ENCODE data around the gene SELENON. TPM values are rescaled to one million over a fixed set of nuclear protein-coding genes. Genes with fewer than 3 reads are reported as not detected.

Gene SELENON
- total and polyA plus RNA-seq, 2 of the 4 experiments (the other 2 are of a cell fraction): 9.1 to 114 TPM

DNA sequence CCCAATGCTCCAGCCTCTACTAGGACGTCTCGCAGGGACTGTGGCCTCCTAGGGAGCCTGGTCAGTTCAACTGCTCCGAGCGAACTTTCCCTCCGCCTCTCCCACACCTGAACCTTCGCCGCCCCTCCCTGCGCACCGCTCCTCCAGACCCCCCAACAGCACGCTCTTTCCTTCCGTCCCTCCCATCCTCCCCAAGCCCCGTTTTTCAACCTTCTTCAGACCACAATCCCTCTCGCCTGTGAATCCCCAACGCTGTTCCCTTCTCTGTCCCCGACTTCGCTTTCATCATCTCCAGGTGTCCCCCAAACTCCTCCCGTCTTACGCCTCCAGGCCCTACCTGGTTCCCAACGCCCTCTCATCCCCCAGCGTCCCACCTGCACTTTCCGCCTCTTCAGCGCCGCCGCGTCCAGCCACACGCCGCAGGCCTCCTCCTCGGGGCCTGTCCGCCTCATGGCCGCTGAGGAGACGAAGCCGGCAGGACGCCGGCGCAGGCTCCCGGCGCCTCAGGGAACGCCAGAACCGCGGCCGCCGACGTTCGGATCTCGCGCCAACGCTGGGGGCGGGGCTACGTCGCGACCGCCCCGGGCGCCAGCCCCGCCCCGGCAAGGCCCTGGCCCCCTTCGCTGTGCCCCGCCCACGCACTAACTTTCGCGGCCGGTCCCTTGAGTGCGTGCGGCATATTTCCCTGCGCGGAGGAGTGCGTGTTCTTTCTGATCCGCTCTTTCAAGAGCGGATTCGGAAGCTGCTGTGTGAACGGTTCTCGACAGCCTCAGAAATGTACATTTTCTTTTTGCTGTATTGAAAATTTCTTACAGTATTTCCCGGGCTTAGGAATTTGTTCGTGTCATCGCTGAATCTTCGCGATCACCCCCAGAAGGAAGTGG, 59.2 kb downstream of the SELENON start, which contains the start of gene AUNIP (continued):
- TF ChIP-seq MAZ (IDR thresholded peaks at IDR 0.05; ENCODE audit: borderline replicate concordance, low read depth, low read length) (peak; percentile 86; the same call in 1 of the 2 replicates), RFX5 (IDR thresholded peaks at IDR 0.05; ENCODE audit: low read depth, low read length) (no peak), FOS (IDR thresholded peaks at IDR 0.05; ENCODE audit: low read depth, low read length) (no peak)
